B cell (primary cell): ENCODE data around the gene NR3C2. TPM values are rescaled to one million over a fixed set of nuclear protein-coding genes. Genes with fewer than 3 reads are reported as not detected.

ENCODE experiments used
- ATAC-seq: fragments of 200-7000 bp; cut with Tn5 transposase; one replicate; pipeline ENCODE4 v1.10.0; 2021; ENCODE audit warnings: low read depth, mild to moderate bottlenecking, moderate number of reproducible peaks, moderate library complexity
- CTCF ChIA-PET: fragments of 350-600 bp; sonication (Branson Sonifier 250); formaldehyde crosslinking; loops from one replicate; lab custom pipeline; 2021; ENCODE audit warnings: antibody characterized with exemption, inconsistent platforms; lab: Charles Lee
- POLR2A ChIA-PET: fragments of 350-600 bp; sonication (Branson Sonifier 250); formaldehyde crosslinking; loops from one replicate; lab custom pipeline; 2021; ENCODE audit warnings: antibody characterized with exemption; lab: Charles Lee
- DNase-seq: peaks from one replicate; pipeline ENCODE4 v3.0.0; 2013
- H2AFZ ChIP-seq: 2 replicates; pipeline ENCODE4 v1.6.1; 2012; ENCODE audit warnings: mild to moderate bottlenecking, low read depth, low read length; ENCODE audit not compliant: insufficient read depth, poor library complexity, severe bottlenecking
- H3K27ac ChIP-seq, 2 donors: 1 replicate in 1 of 2; 2 replicates in 1 of 2; pipeline ENCODE4 v1.5.1; 2012 to 2013; ENCODE audit warnings: low read length in 2 of 2, mild to moderate bottlenecking in 2 of 2, moderate library complexity in 1 of 2
- H3K27me3 ChIP-seq, 4 experiments: fragments of 200-600 bp in 1 of 4; sonication (generic) in 1 of 4; replicated peaks in 1 of 4; 1 replicate in 2 of 4; 2 replicates in 2 of 4; pipeline versions ENCODE4 v1.6.1 to v1.7.0; 2013 to 2016; ENCODE audit warnings: low read length in 3 of 4, mild to moderate bottlenecking in 2 of 4, mixed read lengths in 1 of 4, moderate library complexity in 1 of 4; ENCODE audit not compliant: insufficient read depth in 4 of 4, control insufficient read depth in 3 of 4; ENCODE audit errors: control extremely low read depth in 1 of 4
- H3K36me3 ChIP-seq, 2 experiments: replicated peaks in 1 of 2; 1 replicate in 1 of 2; 2 replicates in 1 of 2; pipeline versions ENCODE4 v1.6.1 to v1.7.1; 2013; ENCODE audit warnings: low read length in 1 of 2; ENCODE audit not compliant: insufficient read depth in 2 of 2, control insufficient read depth in 1 of 2; ENCODE audit errors: control extremely low read depth in 1 of 2, extremely low read depth in 1 of 2
- H3K4me1 ChIP-seq, 2 donors: fragments of 200-600 bp in 1 of 2; sonication (generic) in 1 of 2; 1 replicate in 1 of 2; 2 replicates in 1 of 2; pipeline versions ENCODE4 v1.5.1 to v1.6.1; 2013 to 2017; ENCODE audit warnings: low read length in 2 of 2; ENCODE audit not compliant: control insufficient read depth in 2 of 2, insufficient read depth in 2 of 2
- H3K4me2 ChIP-seq: replicated peaks from 2 replicates; pipeline ENCODE3; 2012; ENCODE audit warnings: mild to moderate bottlenecking, low read depth, low read length; ENCODE audit not compliant: poor library complexity, severe bottlenecking
- H3K4me3 ChIP-seq, 5 experiments: fragments of 200-600 bp in 1 of 5; sonication (generic) in 1 of 5; 1 replicate in 3 of 5; 2 replicates in 2 of 5; pipeline versions ENCODE4 v1.5.1 to v1.7.0; 2011 to 2016; ENCODE audit warnings: low read length in 4 of 5, mild to moderate bottlenecking in 4 of 5, low read depth in 2 of 5, control low read depth in 1 of 5, moderate library complexity in 1 of 5; ENCODE audit not compliant: insufficient read depth in 1 of 5; ENCODE audit errors: control extremely low read depth in 1 of 5, extremely low read depth in 1 of 5
- H3K79me2 ChIP-seq: fragments of 200-600 bp; sonication (generic); one replicate; pipeline ENCODE4 v1.6.0; 2016; ENCODE audit warnings: low read length; ENCODE audit not compliant: control insufficient read depth, insufficient read depth
- H3K9ac ChIP-seq: fragments of 200-600 bp; sonication (generic); 2 replicates; pipeline ENCODE4 v1.6.1; 2017; ENCODE audit warnings: mild to moderate bottlenecking, low read length, moderate library complexity
- H3K9me3 ChIP-seq, 3 donors: one replicate each; pipeline versions ENCODE4 v1.6.1 to v1.7.1; 2013; ENCODE audit warnings: low read length in 2 of 3; ENCODE audit not compliant: control insufficient read depth in 2 of 3, insufficient read depth in 1 of 3; ENCODE audit errors: control extremely low read depth in 1 of 3
- H4K20me1 ChIP-seq: 2 replicates; pipeline ENCODE4 v1.6.0; 2012; ENCODE audit warnings: mild to moderate bottlenecking, low read length; ENCODE audit not compliant: insufficient read depth, control insufficient read depth, poor library complexity, severe bottlenecking
- H3K27ac Mint-ChIP-seq: one replicate; pipeline ENCODE4 v1.8.0; 2021; ENCODE audit warnings: mixed read lengths
- H3K27me3 Mint-ChIP-seq: one replicate; pipeline ENCODE4 v1.8.0; 2021; ENCODE audit warnings: mixed read lengths
- H3K4me1 Mint-ChIP-seq: one replicate; pipeline ENCODE4 v1.8.0; 2021; ENCODE audit warnings: mixed read lengths
- H3K4me3 Mint-ChIP-seq: one replicate; pipeline ENCODE4 v1.8.0; 2021; ENCODE audit warnings: mixed read lengths
- H3K9me3 Mint-ChIP-seq: one replicate; pipeline ENCODE4 v1.8.0; 2022; ENCODE audit warnings: mixed read lengths; ENCODE audit not compliant: insufficient read depth
- EZH2 ChIP-seq: IDR thresholded peaks from 2 replicates; pipeline ENCODE4 v1.6.1; 2012; ENCODE audit warnings: borderline replicate concordance, low read depth, mild to moderate bottlenecking, moderate library complexity, low read length; ENCODE audit not compliant: insufficient read depth, poor library complexity, severe bottlenecking
- WGBS: methylation state at CpG from one replicate; pipeline ENCODE4 v1.1.5; 2013; ENCODE audit warnings: missing lambda C conversion rate; ENCODE audit not compliant: insufficient coverage; 5-methylcytosine and 5-hydroxymethylcytosine counted together
- intact Hi-C: fragments of 100-400 bp; cut with micrococcal nuclease; formaldehyde crosslinking; loops from one replicate; pipeline ENCODE4 v1.10.0; 2022
- polyA plus RNA-seq: library from polyadenylated mRNA; depleted of rRNA; stranded (reverse); fragments of >200 nt; gene quantifications from 2 replicates; pipeline ENCODE4 v1.2.3, GENCODE V29; 2012
- total RNA-seq, 2 donors: library from RNA; stranded (reverse); fragments of 120-200 nt in 1 of 2; gene quantifications; 1 replicate in 1 of 2; 2 replicates in 1 of 2; pipeline versions ENCODE4 v1.2.3 to v1.2.4, GENCODE V29; 2013 to 2022
- TF ChIP-seq, protein P1 (sequence below): fragments of 200-600 bp; IDR thresholded peaks from one replicate; pipeline ENCODE4 v1.8.0; 2022; ENCODE audit warnings: antibody characterized with exemption, mild to moderate bottlenecking

Gene NR3C2
- total and polyA plus RNA-seq, 2 donors (not counting 1 experiment from before 2014, with no cell fraction given) = 6.7 to 19.3 TPM

DNA sequence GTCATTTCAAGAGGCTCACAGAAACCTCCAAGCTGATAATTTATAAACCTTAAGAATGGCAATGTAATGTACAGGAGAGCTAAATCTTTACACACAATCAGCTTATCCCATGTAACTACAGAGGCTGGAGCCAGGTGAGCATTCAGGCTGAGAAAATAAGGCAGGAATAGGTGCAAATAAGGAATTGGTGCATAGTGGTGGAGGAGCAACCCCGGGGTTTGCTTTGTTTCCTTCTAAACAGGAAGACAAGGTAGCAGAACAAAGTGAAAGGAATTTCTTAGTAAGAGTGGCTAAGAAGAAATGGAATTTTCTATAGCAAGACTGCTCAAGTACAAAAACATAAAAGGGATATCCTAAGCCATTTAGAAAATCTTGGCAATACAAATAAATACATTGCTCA, 82.4 kb downstream of the NR3C2 start:
- ATAC-seq (no peak), DNase-seq (no peak)
- Mint-ChIP-seq H3K27ac (no peak overlapping the region), H3K4me1 (peaks cover 13% of the 10 kb centered on the region), H3K4me3 (no peak overlapping the region), H3K9me3 (no peaks in the 10 kb centered on the region), H3K27me3 (no peaks in the 10 kb centered on the region)
- Histone ChIP-seq H3K4me1 (no peaks in the 10 kb centered on the region), H2AFZ (no peak overlapping the region), H3K4me2 (no peak overlapping the region), H3K36me3 (no peaks in the 10 kb centered on the region), H3K9ac (no peak overlapping the region), H3K27me3 (no peaks in the 10 kb centered on the region), H4K20me1 (no peaks in the 10 kb centered on the region), H3K79me2 (no peaks in the 10 kb centered on the region), H3K27ac (no peak overlapping the region), H3K4me3 (no peak overlapping the region), H3K9me3 (no peaks in the 10 kb centered on the region)
- WGBS = 0% methylated on average over 1 of the region's 1 CpG
- intact Hi-C loops = no loop called here
- no peak for TF ChIP-seq EZH2
- TF ChIP-seq, protein P1, sequence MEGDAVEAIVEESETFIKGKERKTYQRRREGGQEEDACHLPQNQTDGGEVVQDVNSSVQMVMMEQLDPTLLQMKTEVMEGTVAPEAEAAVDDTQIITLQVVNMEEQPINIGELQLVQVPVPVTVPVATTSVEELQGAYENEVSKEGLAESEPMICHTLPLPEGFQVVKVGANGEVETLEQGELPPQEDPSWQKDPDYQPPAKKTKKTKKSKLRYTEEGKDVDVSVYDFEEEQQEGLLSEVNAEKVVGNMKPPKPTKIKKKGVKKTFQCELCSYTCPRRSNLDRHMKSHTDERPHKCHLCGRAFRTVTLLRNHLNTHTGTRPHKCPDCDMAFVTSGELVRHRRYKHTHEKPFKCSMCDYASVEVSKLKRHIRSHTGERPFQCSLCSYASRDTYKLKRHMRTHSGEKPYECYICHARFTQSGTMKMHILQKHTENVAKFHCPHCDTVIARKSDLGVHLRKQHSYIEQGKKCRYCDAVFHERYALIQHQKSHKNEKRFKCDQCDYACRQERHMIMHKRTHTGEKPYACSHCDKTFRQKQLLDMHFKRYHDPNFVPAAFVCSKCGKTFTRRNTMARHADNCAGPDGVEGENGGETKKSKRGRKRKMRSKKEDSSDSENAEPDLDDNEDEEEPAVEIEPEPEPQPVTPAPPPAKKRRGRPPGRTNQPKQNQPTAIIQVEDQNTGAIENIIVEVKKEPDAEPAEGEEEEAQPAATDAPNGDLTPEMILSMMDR = no peak
- POLR2A ChIA-PET = no interaction called here
- CTCF ChIA-PET = no interaction called here

DNA sequence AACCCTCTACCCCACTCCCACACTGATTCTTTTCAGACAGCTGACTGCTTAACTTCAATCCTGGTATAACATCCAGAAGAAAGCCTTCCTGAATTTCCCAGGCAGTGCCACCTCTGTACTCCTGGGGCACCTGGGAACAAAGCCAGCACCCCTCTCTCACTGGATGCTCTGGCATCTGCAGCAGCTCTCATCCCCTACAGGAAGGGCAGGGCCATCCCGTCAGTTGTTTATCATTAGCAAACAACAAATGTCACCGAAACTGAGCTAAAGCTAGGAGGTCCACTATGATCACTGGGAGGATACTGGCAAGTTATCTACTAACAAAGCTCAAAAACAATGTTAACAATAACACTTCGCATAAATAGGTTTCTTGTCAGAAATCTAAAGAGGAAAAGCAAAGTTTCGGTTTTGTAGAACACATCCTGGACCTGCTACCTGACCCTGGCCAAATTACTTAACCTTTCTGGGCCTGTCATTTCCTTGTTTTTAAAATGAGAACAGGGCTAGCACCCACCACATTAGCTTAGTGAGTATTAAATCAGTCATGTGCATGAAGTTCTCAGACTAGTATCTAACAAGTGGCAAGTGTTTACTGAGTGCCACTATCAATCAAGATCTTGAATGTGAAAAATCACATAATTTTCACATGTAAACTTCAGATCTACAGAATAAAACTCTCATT, 86.6 kb downstream of the NR3C2 start:
- Histone ChIP-seq H3K36me3 (no peaks in the 10 kb centered on the region), H3K79me2 (no peaks in the 10 kb centered on the region), H3K9me3 (no peaks in the 10 kb centered on the region), H2AFZ (no peak overlapping the region), H3K9ac (no peak overlapping the region), H4K20me1 (peaks cover 8% of the 10 kb centered on the region), H3K4me2 (peak overlapping the region; percentile 28), H3K4me3 (no peak overlapping the region), H3K27ac (no peak overlapping the region), H3K4me1 (no peaks in the 10 kb centered on the region), H3K27me3 (no peaks in the 10 kb centered on the region)
- TF ChIP-seq, protein P1 = no peak
- TF ChIP-seq EZH2 = no peak
- ChIA-PET CTCF (no interaction called here), POLR2A (no interaction called here)
- Mint-ChIP-seq H3K4me1 (peaks cover 11% of the 10 kb centered on the region), H3K9me3 (no peaks in the 10 kb centered on the region), H3K27me3 (no peaks in the 10 kb centered on the region), H3K4me3 (no peak overlapping the region), H3K27ac (no peak overlapping the region)
- intact Hi-C loops = no loop called here
- 83% methylated on average over 1 of the region's 4 CpGs for WGBS
- ATAC-seq (no peak), DNase-seq (no peak)
